Ramos (cell line): Measurements from ENCODE around the gene KCNA5.

ENCODE experiments used
- in situ Hi-C: fragments of 300-500 bp; cut with MboI; formaldehyde crosslinking; loops from one replicate; pipeline ENCODE4 v1.14.3; 2022; ENCODE audit warnings: low sequenced_read_pairs; ENCODE audit not compliant: unreplicated experiment

KCNA5 gene

DNA sequence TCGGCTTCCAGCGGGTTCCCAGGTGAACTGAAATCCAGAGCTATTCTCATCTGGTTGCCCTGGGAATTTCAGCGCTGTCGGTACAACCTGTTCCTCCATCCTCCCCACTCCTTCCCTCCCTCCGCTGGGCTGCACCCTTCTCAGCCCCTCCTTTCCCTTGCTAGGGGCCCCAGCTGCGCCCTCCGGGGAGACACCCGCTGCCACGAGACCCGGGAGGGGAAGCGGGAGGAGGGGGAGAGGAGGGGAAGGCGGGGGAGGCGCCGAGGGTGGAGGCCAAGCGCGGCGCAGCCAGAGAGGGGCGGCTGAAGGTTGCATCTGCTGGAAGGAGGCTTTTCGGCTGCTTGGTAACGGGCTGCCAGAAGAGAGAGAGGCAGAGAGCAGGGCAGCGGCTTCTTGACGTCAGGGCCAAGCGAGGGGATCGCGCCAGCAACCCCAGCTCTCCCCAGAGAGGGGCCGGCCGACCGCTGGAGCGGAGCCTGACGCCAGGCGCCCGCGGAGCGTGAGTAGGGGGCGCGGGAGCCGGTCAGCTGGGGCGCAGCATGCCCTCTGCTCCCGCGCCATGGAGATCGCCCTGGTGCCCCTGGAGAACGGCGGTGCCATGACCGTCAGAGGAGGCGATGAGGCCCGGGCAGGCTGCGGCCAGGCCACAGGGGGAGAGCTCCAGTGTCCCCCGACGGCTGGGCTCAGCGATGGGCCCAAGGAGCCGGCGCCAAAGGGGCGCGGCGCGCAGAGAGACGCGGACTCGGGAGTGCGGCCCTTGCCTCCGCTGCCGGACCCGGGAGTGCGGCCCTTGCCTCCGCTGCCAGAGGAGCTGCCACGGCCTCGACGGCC is at the start of gene KCNA5:
Gene KCNA5, plus strand, starts transcription at position 291 of the 831 bp plus-strand sequence. Its CDS starts 269 bp downstream, at position 560.
- in situ Hi-C loops = no loop called here

DNA sequence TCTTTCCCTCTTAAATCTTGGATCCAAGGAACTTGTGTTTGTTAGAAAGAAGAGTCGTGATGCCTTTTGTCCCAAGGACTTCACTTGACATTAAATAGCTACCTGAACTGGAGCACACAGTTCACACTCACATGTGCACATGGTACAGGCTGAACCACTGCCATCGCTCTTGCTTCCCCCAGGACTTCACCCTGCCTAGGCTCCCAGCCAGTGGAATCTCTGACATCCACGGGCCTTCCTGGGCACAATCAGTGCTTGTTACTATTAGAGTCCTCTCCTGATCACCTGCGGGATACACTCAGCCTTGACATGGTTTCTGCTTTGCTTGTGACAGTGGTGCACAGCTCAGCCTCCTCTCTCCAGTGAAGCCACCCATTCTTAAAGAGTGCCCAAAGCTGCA is 49.1 kb upstream of the KCNA5 start:
- in situ Hi-C loops = no loop called here

DNA sequence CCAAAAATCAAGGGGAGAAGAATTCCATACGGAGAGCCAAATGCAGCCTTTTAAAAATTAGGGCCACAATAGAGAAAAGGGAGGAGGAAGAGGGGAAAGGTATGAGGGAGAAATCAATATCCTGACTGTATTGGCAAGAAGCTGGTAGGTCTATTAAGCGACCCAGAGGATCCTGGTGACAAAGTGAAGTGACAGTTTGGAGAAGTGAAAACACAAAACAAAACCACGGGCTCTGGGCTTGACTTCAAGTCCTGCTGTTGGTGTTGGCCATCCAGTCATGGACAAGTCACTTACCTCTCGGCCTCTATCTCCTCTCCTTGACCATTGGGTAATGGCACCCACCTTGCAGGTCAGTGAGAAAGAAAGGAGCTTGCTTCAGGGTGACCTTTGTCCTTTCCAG is 47.0 kb upstream of the KCNA5 start:
- in situ Hi-C loops = no loop called here

DNA sequence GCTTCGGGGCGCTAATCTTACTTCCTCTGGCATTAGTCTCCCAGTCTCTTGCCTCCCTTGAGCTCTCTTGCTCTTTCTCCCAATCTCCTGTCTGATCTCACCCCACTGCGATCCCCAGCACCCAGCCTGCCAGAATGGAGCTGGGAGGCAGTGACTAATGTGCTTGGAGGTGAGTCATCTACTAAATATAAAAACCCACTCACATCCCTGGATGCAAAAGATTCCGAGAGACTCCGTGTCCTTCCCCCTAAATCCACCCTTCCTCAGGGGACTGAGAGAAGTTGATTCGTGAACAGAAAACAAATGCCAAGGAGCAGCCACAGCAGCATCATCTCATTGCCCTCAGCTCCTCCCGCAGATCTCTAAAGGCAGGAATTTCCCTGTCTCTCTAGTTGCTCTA is 45.7 kb upstream of the KCNA5 start:
- in situ Hi-C loops = no loop called here

DNA sequence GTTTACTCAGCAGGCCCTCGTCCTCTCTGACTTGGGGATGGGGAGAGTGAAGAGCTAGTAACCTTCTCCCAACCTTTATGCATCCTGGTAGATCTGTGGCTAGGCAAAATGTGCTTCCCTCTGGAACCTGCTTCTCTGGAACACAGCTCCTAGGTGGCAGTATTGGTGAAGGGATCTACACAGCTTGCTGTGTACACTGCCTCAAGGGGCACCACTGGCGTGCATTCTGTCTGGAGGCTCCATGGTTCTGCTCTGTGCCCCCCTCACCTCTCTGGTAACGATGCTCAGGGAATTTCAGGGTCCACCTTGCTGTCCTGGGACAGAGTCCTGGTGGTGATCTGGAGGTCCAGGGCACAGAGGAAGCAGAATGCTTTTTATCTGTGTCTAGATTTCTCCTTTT is 43.5 kb upstream of the KCNA5 start:
- in situ Hi-C loops = no loop called here

DNA sequence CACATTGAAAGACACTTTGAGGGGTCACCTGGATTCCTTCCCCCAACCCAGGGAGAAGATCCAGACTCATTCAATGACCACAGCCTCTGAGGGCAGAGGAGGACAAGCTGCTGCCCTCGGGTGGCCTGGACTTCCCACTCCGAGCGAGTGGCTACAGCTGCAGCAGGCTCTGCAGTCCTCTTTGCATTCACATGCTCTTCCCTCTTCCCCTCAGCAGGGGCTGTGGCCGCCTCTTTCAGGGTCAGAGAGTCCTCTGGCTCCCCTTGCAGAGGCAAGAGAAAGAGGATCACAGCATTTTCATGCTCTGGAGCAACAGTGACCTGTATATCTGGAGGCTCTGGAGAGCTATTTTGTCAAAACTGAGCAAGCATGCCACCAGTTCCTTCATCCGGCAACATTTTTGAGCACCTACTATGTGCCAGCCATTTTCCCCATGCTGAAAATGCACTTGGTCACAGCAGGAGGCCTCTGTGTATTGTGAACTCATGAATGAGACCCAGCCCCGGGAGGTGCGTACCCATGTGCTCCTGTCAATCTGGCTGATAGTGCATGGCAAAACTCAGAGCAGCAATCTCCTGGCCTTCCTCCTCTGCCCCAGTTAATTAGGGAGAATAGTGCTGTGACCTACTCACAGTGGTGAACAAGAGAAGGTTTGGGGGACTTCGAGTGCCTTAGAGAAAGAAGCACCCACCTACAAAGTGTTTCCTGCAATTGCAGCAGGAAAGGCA is 42.9 kb upstream of the KCNA5 start:
- in situ Hi-C loops = no loop called here

DNA sequence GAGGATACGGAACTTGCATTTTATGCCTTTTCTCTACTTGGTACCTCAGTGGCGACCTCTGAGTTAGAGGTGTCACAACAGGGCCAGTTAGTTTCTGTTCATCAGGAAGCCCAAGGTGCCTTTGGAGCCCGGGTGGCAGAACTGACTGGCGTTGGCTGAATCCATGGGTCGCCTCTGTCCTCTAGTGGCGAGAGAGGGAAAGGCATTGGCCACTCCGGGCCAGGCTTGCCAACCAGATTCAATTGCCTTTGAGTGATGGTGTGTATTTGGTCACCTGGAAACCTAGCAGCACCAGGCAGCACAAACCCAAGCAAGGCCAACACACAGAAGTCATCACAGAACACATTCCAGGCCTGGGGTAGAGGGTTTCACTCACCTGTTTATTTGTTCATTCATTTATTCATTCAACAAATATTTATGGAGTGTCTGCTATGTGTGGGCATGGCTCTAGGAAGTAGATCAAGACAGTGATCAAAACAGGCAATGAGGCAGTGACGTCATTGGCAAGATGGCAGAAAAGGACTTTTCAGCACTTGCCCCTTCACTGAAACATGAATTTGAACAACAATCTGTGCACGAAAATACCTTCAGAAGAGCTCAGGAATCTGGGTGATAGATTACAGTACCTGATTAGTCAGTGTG is 40.5 kb upstream of the KCNA5 start:
- in situ Hi-C loops = no loop called here

DNA sequence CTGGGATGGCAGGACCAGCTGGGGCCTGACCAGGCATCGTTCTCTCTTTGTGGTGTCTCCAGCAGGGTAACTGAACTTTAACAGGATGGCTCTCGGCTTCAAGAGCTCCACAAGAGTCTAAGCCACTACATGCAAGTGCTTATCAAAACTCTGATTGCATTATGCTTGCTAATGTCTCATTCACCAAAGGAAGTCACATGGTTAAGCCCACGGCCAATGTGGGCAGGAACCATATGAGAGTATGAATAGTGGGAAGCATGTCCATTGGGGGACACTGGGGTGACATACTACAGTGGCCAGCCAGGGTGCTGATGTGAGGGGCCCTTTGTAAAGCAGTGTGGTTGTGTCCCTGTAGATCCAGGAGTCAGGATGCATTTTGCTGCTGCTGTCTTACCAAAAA is 35.0 kb upstream of the KCNA5 start:
- in situ Hi-C loops = no loop called here

DNA sequence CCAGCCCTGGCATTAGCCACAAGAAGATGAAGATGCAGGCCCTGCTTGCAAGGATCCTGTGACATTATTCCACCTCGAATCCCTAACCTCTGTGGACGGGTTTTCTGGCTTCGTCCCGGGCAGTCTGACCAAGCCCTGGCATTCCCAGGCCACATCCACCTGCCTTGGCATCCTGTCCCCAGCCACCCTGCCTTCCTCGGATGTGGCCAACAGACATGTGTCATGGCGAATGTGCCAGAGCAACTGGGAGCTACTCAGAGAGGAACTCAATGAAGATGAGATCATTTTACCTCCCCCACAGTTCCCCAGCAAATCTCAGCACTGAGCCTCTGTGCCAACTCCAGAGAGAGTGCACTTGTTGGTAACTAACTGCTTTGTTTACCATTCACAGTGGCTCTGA is 33.5 kb upstream of the KCNA5 start:
- in situ Hi-C loops = no loop called here

DNA sequence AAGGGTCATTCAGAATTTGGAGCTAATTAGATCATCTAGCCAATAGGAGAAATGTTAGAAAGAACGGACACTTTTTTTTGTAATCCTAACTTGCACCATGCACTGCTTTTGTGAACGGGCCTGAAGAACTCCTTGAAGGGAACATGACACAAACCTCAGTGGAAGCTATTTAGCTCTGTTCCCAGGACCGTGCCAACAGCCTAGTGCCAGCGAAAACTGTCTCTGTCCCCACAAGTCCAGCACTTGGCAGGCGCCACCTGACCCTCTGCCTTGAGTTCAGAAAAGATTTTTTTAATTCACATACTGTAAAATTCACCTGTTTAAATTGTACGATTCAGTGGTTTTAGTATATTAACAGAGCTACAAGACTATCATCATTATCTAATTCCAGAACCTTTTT is 31.3 kb upstream of the KCNA5 start:
- in situ Hi-C loops = no loop called here

DNA sequence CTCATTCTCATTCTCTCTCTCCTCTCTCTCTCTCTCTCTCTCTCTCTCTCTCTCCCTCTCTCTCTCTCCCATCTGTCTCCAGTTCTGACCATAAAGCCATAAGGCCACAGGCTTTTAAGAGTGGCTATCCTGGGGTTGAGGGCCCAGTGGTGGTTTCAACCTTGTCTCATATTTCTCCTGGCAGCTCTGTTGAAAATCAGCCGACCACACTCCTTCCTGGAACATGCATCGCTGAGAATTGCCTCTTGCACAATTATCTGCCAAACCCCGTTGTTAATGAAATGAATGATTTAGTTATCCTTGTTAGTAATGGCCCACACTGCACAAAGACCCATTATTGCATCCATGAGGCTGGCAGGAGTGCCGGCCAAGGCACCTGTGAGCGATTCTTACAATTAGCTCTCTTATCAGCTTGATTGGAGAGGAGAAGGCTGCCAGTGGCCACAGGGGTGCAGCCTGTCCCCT is 30.4 kb upstream of the KCNA5 start:
- in situ Hi-C loops = no loop called here

DNA sequence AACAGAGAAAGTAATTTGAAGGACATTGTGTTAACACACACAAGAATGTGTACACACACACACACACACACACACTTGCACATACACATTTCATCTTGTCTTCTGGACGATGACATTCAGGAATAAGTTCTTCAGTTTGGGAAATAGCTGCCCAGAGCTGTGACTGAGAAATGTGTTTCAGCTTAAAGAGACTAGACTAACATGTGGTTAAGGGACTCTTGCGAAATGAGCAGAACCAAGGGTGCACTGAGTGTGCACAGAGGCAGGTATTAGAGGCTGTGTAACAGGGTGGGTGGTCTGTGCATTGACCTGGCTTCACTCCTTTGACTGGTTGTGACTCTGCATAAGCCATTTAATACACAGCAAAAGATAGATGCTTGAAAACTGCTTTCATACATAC is 29.4 kb upstream of the KCNA5 start:
- in situ Hi-C loops = no loop called here

DNA sequence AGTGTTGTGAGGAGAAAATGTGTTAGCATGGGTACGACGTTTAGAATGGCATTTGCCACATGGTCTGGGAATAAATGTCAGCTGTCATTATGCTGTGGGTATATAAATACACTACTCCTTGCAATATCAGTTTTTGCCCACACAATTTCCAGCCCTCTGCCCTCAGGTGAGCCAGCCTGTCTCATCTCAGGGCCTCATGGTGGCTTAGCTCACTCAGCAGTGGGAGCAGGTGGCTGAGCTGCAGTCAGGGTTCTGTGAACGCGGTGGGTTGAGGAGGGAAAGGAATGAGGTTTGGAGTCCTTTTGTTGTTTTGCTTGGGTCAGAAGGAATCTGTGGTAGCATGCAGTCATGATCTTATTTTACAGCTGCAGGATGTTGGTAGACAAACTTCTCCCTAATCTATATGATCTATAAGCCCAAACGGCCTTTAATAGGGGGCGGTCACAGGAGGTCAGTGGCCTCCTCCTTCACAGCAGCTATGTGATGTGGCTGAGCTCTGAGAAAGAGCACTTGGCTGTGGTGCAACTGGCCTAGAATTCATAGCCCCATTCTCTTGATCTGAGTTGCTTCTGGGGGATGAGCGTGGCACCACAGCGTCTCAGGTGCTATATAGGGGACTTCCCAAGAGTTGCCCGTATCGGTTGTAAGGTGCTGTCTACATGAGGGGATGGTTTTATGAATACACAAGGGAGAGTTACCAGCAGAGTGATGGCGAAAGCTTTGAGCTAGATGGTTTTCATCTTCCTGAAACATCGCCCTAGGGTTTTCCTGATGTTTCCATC is 27.8 kb upstream of the KCNA5 start:
- in situ Hi-C loops = no loop called here

DNA sequence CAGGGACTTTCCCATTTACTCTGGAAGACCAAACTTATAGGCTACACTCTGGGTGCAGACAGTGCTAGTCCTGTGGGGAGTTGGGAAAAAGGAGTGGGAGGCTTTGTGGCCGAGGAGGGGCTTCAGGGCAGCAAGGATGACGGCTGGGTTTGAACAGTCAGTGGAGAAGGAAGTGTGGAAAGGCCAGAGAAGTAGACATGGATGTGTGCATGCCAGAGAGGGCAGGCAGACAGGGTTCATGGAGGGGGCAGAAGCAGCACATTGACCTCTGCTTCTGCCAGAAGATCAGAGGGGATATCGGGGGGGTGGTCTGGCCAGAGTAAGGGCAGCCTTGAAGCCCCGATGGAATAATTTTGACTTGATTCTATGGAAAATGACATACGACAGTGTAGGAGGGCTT is 27.2 kb upstream of the KCNA5 start:
- in situ Hi-C loops = no loop called here

DNA sequence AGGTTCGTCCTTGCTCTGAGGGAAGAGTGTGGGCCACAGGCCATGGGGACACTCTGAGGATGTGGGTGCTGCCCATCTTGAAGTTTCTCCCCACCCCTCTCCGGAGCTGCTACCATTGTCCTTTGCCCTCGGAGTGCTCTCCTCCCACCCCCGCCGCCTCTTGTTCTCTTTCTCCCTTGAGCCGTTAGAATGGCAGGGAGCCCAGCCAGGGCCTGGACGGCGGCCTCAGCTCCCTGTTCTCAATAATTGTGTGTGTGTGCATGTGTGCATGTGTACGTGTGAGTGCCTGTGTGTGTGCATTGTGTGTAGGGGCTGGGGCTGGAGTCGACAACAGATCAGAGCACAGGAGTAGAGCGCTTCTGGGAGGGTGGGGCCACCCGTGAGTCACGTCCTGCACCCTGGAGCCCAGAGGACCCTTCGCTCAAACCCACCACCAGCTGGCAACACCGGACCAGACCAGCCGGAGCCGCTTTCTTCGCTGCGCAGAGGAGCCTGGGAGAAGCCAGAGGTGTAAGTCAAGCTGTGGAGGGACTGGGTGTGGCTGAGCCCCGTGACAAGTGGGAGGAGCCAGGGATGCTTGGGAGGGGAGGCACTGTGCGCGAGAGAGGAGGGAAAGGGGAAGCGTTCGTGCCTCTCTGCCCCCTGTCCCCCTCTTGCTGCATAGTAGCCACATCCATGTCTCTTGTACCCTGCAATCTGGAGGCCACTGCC is 25.9 kb upstream of the KCNA5 start:
- in situ Hi-C loops = no loop called here

DNA sequence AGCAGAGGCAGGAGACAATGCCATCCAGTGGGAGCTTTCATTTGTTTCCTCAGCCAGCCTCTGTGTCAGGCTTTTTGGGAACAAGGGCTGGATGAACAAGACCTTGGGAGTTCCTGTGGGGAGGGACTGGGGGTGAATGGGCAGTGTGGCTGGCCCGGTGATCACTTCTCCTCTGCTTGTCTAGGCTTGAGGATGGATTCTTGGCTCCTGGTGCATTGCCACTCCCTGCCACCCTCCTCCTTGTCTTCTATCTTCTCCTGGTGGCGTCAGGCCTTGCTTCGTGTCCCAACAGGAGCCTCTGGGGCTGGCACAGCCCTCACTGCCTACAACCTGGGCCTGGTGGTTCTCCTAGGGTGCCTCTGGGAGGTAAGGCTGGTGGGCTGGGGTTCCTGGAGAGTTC is 25.0 kb upstream of the KCNA5 start:
- in situ Hi-C loops = no loop called here

DNA sequence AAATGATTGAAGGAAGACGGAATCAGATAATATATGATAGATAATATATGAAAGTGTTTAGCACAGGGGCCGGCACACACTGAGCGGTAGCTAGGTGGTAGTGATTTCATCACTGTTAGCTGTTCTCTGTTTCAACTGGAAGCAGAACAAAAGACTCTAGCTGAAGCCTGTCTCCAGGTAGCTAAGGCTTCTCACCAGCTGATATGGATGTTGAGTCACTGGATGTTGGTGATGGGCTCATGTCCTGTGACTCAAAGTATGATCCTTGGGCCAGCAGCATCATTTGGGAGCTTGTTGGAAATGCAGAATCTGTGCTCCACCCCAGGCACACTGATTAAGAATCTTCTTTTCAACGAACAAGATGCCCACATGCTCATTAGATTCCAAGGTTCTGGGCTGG is 21.7 kb upstream of the KCNA5 start:
- in situ Hi-C loops = loop anchor here (5.0 kb wide), 1 partner anchor 65 kb away; no protein-coding TSS in a partner anchor

DNA sequence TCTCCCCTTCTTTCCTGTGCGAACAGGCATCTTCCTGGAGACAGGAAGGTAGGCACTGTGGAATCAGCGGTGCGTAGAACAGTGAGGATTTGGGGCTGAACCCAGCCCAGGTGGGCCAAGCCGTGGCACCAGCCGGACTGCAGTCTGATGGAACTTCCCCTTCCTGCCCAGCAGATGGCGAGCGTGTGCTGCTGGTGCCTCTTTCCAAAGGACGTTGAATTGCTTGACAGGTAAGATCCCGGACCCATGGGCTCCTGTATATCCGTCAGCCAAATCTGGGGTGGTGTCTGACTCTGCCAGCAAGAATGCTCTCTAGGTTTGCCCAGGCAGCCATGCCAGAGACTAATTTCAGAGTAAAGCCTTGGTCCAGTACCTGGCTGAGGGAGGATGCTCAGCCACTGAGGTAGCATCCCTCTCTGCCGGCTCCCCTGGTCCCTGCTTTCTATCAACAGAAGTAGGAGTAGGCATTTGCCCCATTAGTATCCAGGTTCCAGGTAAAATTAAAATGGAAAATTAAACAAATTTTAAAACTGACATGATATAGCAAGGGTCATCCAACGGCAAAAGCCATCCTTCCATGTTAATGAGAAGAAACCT is 21.1 kb upstream of the KCNA5 start:
- in situ Hi-C loops = loop anchor here (5.0 kb wide), 1 partner anchor 65 kb away; no protein-coding TSS in a partner anchor

DNA sequence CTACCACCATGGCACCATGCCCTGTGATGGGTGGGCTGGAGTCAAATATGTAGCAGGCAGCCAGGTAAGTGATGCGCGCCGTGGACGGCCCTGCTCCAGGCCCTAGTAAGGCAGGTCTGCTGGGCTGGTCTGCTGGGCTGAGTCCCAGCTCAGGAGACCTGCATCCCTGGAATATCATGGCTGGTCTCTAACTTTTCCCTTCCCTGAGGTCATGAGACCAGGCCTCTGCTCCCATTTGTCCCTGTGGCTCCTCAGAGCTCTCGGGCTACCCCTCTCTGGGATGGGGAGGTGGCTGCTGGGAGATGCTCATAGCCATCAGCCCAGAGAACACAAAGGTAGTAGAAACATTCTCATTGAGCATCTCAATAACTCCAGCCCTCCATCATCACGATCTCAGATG is 19.8 kb upstream of the KCNA5 start:
- in situ Hi-C loops = loop anchor here (5.0 kb wide), 1 partner anchor 63 kb away; no protein-coding TSS in a partner anchor
